GM21381 (cell line): Measurements from ENCODE around the gene JMJD1C.

Source experiments
- ATAC-seq: cut with Tn5 transposase; IDR thresholded peaks from one replicate; pipeline ENCODE4 v1.9.1; 2021; ENCODE audit warnings: mild to moderate bottlenecking, moderate library complexity; ENCODE audit not compliant: unreplicated experiment

Gene JMJD1C

DNA sequence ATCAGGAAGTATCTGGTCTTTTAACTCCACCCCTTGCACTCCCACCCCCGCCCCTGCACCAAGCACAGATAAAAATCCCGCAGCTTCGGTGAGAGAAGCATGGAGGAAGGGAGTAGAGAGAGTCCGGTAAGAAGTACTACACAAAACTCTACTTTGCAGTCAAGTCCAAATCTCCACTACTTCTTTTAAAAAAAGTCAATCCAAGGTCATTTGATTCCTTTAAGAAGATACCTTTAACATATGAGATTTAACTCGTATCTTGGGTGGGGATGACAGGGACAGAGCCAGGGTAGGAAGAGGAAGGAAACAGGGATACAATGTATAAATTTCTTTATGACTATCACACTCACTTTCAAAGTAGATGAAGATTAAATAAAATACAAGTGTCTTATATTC is 200.6 kb downstream of the JMJD1C start:
- no peak for ATAC-seq

DNA sequence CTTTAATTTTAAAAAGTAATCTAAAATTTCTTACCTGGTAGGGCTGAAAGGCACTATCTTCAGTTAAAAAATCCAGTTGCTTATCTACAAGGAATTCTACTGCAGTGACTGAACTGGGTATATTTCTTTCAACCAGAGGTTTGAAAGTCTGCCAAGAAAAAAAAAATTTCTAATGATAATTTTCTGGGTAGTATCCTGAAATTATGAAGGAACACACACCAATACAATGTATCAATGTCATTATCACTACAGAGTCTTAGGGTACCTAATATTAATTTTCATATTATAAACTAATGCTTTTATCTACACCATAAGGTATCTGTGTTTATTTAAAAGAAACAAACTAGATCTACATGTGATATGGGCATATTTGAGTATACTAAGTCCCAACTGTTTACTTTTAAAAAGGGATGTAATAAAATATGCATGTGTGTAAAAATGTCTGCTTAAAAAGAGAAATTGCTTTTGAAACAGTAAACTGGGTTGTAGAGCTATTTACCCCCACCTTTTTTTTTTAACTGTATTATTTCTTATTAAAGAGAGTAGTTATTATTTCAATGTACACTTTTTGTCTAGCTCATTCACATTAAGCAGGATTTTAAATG is 201.1 kb downstream of the JMJD1C start:
- no peak for ATAC-seq

DNA sequence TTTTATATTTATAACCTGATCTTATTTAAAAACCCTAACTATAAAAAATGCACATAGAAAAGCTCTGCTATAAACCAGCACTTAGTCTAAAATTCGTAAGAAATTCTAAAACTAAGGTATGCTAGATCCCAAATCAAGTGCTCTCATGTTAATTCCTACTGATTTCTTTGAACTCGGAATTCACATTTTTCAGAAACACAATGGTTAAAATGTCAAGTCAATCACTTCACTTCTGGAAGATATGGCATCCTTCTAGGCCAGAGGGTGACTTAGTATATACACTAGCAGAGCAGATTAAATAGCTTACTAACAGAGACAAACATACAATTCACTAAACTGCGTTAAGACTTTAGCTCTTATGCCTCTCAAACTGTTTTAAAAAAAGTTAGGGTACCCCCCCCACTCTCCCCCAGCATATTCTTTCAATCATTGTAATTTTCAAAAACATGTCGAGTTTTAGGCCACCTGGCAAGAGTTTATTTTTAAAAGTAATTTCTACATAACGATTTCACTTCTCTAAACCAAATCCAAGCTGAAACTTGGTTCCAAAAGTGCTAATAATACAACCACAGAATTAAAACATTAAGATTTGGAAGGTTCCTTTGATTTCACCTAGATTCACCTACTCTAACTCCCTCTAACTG is 203.2 kb downstream of the JMJD1C start:
- ATAC-seq: no peak

- no peak for ATAC-seq
Measured at GRCh38 chr10:63261496-63261895, 204.3 kb downstream of the JMJD1C start.

DNA sequence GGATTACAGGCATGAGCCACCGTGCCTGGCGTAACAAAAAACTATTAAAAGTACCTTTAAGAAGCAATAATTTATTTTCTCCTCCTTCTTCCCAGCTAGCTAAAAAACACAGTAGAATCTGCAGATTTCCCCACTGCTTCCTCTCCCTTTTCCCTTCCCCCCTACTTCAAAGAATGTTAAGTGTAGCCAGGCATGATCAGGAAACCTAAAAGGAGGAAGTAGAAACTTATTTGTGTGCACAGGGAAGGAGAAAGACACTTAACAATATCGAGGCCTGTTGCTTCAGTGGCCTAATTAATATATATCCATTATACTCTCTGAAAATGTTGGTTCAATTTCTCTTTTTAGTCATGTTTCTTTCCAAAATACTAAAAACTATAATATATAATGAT is 204.9 kb downstream of the JMJD1C start:
- ATAC-seq: no peak

DNA sequence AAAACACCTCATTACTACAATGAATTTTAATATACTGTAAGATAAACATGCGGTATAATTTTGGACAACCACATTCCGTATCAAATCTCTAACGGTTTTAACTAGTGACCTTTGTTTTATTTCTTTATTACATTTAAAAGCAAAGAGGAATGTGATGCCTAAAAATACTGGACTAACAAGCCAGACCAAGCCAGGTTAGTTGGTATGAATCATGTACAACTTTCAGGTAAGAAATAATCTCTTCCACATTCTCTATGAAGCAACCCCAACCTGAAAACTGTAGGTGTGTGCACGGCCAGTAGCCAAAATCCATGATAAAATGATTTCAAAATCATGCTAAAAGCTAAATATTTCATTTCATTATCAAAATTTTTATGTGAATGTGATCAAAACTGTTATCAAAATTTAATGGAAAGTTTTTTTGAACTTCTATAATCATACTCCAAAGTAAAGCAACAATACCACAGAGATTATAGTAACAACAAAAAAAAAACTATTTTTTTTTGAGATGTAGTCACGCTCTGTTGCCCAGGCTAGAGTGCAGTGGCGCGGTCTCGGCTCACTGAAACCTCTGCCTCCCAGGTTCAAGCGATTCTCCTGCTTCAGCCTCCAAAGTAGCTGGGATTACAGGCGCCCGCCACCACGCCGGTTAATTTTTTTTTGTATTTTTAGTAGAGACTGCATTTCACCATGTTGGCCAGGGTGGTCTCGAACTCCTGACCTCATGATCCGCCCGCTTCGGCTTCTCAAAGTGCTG is 205.5 kb downstream of the JMJD1C start:
- ATAC-seq: no peak

- no peak for ATAC-seq
Measured at GRCh38 chr10:63258920-63259678, 206.7 kb downstream of the JMJD1C start.

- ATAC-seq: no peak
Measured at GRCh38 chr10:63257778-63258177, 208.0 kb downstream of the JMJD1C start.

- ATAC-seq: no peak
Measured at GRCh38 chr10:63256009-63256773, 209.6 kb downstream of the JMJD1C start.

DNA sequence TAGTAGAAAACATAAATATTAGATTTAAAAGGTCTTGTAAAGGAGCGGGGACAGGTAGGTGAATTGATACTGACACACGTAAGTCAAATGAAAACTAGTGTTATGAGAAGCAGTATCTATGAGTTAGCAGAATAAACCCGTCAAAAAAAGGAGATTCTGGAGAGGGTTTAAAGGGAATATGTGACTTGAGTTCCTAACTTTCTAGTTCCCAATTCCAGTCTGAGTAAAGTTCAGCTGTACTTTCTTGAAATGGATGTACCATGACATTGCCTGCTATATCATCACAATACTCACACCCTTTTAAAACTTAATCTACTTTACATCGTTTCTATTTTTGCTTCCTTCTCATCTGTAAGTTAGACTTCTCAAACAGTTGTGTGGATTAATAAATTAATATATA is 210.5 kb downstream of the JMJD1C start:
- ATAC-seq: no peak

GRCh38 chr10:63253040-63253439 is 212.7 kb downstream of the JMJD1C start:
- no peak for ATAC-seq

GRCh38 chr10:63252095-63252762 is 213.5 kb downstream of the JMJD1C start:
- ATAC-seq: no peak

DNA sequence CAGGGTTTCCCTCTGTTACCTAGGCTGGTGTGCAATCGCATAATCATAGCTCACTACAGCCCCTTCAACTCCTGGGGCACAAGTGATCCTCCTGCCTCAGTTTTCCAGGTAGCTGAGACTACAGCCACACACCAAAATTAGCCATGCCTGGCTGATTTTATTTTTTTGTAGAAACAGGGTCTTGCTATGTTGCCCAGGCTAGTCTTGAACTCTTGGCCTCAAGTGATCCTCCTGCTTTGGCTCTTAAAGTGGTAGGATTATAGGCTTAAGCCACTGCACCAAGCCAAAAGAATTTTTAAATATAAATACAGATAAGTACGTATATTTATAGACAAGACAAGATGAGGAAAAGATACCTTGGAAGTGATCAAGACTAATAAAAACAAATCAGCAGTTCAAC is 215.7 kb downstream of the JMJD1C start:
- no peak for ATAC-seq

DNA sequence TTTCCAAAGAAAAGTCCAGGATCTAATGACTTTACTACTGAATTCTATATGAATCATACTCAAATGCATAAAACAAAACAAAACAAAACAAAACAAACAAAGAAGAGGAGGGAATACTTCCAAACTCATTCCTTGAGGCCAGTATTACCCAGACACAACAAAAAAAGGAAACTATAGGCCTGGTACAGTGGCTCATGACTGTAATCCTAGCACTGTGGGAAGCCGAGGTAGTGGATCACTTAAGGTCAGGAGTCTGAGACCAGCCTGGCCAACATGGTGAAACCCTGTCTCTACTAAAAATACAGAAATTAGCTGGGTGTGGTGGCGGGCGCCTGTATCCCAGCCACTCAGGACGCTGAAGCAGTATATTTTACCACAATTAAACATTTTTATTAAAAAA is 218.0 kb downstream of the JMJD1C start:
- ATAC-seq: no peak

GRCh38 chr10:63246356-63246755 is 219.4 kb downstream of the JMJD1C start:
- ATAC-seq: no peak

DNA sequence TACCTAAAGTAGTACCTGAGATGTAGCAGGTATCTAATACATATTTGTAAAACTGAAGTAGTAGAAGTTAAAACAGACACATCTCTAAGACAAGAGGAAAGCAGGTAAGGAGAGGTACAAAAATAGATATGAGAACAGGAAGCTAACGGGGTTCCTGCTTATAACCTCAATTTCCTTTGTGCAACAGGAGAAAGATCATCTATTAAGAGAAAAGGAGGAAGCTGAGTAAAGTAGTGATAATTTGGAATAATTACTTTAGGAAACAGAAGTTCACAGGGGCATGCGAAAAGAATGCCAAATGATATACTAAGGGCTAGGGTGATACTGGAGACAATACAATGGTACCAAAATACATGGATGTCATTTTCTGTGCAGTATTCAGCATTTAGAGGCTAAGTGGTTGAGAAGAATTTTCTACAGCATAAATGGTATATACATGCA is 223.9 kb downstream of the JMJD1C start:
- ATAC-seq: no peak

DNA sequence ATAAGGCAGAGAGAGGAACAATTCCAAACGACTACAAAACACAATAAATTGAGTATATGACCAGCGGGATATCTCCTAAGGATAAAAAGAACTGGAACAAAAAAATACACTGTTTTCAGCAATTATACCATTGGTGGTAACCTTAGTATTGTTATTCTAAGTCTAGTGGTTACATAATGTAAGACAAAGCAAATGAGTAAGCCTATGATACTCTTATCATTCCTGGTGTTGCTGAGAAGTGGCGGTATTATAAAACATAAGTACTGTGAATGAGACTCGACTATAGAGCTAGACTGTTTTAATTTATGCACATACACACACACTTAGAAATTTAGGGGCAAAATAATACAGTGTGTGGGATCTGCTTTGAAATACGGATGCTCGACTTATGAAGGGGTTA is 225.0 kb downstream of the JMJD1C start:
- ATAC-seq: no peak

GRCh38 chr10:63238501-63238900 is 227.3 kb downstream of the JMJD1C start:
- no peak for ATAC-seq

GRCh38 chr10:63237396-63237795 is 228.4 kb downstream of the JMJD1C start:
- no peak for ATAC-seq
